Measurements from ENCODE around the gene CHCHD3. TPM values are rescaled to one million over a fixed set of nuclear protein-coding genes. Genes with fewer than 3 reads are reported as not detected.
A peak's percentile ranks its signal among the peaks of the same experiment; 100 is the strongest.

CHCHD3 gene
- total RNA-seq, 6 experiments from 2014 or later = 16.5 to 42.6 (median 21.6) TPM

DNA sequence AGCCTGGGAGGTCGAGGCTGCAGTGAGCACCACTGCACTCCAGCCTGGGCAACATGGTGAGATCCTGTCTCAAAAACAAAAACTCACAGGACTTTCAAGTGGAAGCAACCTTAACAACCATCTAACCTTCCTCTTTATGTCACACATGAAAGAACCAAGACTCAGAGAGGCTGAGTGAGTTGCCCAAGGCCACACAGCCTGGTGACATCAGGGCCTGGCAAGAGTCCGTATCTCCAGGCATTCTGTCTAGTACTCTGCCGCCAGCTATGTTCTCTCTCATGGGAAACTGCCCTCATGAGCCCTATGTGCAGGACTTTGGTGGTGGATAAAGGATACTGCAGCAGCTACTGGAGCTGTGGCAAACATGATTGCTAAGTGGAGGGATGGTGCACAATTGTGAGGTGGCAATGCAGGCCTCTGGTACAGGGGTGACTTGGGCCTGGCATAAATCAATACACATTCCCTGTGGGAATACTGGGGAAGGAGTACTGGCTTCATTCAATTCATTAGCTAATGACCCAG, 10.1 kb upstream of the CHCHD3 start:
- 80% methylated on average over 1 of the region's 3 CpGs for WGBS (ENCODE audit: insufficient coverage, low coverage, low lambda C conversion rate, missing lambda C conversion rate)

DNA sequence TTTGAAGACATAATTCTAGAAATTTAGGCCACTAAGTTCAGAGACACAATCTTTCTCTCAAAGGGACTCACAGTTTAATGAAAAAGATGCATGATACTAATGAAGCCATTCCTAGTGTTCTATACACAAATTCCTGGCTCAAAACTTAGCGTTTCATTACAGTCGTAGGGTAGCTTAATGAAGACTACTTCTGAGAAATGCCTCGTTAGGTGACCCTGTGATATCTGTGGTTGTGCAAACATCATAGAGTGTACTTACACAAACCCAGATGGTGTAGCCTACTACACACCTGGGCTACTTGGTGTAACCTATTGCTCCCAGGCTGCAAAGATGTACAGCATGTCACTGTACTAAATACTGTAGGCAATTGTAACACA, 488 bp upstream of the CHCHD3 start:
- intact Hi-C loops (cut with DNase I) = no loop called here
- Histone ChIP-seq H3K9me3 (no peaks in the 10 kb centered on the region), H3K27ac (no peak overlapping the region), H3K27me3 (no peaks in the 10 kb centered on the region), H3K4me3 (no peak overlapping the region), H3K36me3 (no peaks in the 10 kb centered on the region), H3K4me1 (peaks cover 0 to 21% (median 1%) of the 10 kb centered on the region in 4 donors)
- TF ChIP-seq CTCF (IDR thresholded peaks at IDR 0.05) (no peak), POLR2A (IDR thresholded peaks at IDR 0.05) (no peak)
- WGBS (ENCODE audit: insufficient coverage, low coverage, low lambda C conversion rate, missing lambda C conversion rate) = 82% methylated on average over 3 of the region's 3 CpGs
- no peak for ATAC-seq
- no peak for DNase-seq

More for the DNA sequence above, 10.1 kb upstream of the CHCHD3 start:
- ATAC-seq (no peak), DNase-seq (no peak)
- Histone ChIP-seq H3K9me3 (no peaks in the 10 kb centered on the region), H3K4me3 (no peak overlapping the region), H3K4me1 (no peaks in the 10 kb centered on the region), H3K27me3 (no peaks in the 10 kb centered on the region), H3K36me3 (no peaks in the 10 kb centered on the region), H3K27ac (no peak overlapping the region)
- TF ChIP-seq POLR2A (IDR thresholded peaks at IDR 0.05) (no peak), CTCF (IDR thresholded peaks at IDR 0.05) (no peak)
- intact Hi-C loops (cut with DNase I) = no loop called here

- TF ChIP-seq POLR2A (IDR thresholded peaks at IDR 0.05) (no peak), CTCF (IDR thresholded peaks at IDR 0.05) (no peak)
- no peaks in the 10 kb centered on the region for H3K36me3 ChIP-seq
- H3K9me3 ChIP-seq = no peaks in the 10 kb centered on the region
- H3K27ac ChIP-seq = peak overlapping the region; percentile 55 to 69 (median 57)
- ATAC-seq = peak in 3 of 4 donors; percentile 10 to 30 (median 27)
- peaks cover 0 to 21% (median 1%) of the 10 kb centered on the region in 4 donors for H3K4me1 ChIP-seq
- intact Hi-C loops (cut with DNase I) = no loop called here
- DNase-seq = peak in 2 of 3 donors; percentile 30 to 52
- H3K4me3 ChIP-seq = peak overlapping the region; percentile 73 to 96 (median 88)
- 2% methylated on average over 7 of the region's 8 CpGs for WGBS (ENCODE audit: insufficient coverage, low coverage, low lambda C conversion rate, missing lambda C conversion rate)
- no peaks in the 10 kb centered on the region for H3K27me3 ChIP-seq
These were observed 731 bp downstream of the CHCHD3 start for GRCh38 chr7:133081119-133081598.

- Histone ChIP-seq H3K4me1 (peaks cover 0 to 21% (median 1%) of the 10 kb centered on the region in 4 donors), H3K4me3 (no peak overlapping the region), H3K9me3 (no peaks in the 10 kb centered on the region), H3K36me3 (no peaks in the 10 kb centered on the region), H3K27ac (no peak overlapping the region), H3K27me3 (no peaks in the 10 kb centered on the region)
- WGBS (ENCODE audit: insufficient coverage, low coverage, low lambda C conversion rate, missing lambda C conversion rate) = 69% methylated on average over 5 of the region's 5 CpGs
- no peak for ATAC-seq
- TF ChIP-seq POLR2A (IDR thresholded peaks at IDR 0.05) = no peak
- no peak for DNase-seq
- intact Hi-C loops (cut with DNase I) = no loop called here
These were observed 2.6 kb downstream of the CHCHD3 start for GRCh38 chr7:133079296-133079695.

GRCh38 chr7:133077394-133077793, 4.5 kb downstream of the CHCHD3 start:
- ATAC-seq (no peak), DNase-seq (no peak)
- Histone ChIP-seq H3K27ac (no peak overlapping the region), H3K4me1 (peaks cover 0 to 18% (median 1%) of the 10 kb centered on the region in 4 donors), H3K36me3 (no peaks in the 10 kb centered on the region), H3K9me3 (no peaks in the 10 kb centered on the region), H3K4me3 (no peak overlapping the region), H3K27me3 (no peaks in the 10 kb centered on the region)
- no peak for TF ChIP-seq CTCF (IDR thresholded peaks at IDR 0.05)
- no peak for TF ChIP-seq POLR2A (IDR thresholded peaks at IDR 0.05)
- intact Hi-C loops (cut with DNase I) = no loop called here
- 85% methylated on average over 4 of the region's 4 CpGs for whole genome bisulfite sequencing (ENCODE audit: insufficient coverage, low coverage, low lambda C conversion rate, missing lambda C conversion rate)

Measured in right lobe of liver (tissue), 6 donors.